HepG2 (cell line): ENCODE results near the gene RCN1.

Source experiments
- EHMT2 ChIP-seq: fragments of 200-600 bp; sonication (generic); IDR thresholded peaks from 2 replicates; pipeline ENCODE4 v1.7.0; 2017; ENCODE audit warnings: antibody characterized with exemption, low read depth, low read length, borderline replicate concordance
- FOXM1 ChIP-seq: sonication (generic); formaldehyde crosslinking; IDR thresholded peaks from 2 replicates; pipeline ENCODE4 v1.5.0; 2020; ENCODE audit warnings: missing genetic modification reagents
- FOXP1 ChIP-seq, 2 experiments: fragments of 450-650 bp in 1 of 2; IDR thresholded peaks; 2 replicates each; pipeline ENCODE4 v1.6.1; 2017 to 2018; ENCODE audit warnings: antibody characterized with exemption in 1 of 2

GRCh38 chr11:32053151-32053888 is 37.6 kb upstream of the RCN1 start:
- TF ChIP-seq EHMT2 (no peak), FOXP1 (IDR thresholded peaks at IDR 0.05) (no peak), FOXP1 (CRISPR knock-in tag; IDR thresholded peaks at IDR 0.05) (no peak), FOXM1 (no peak)
